Left lung (tissue), 10 donors: ENCODE results near the gene HDLBP. TPM values are rescaled to one million over a fixed set of nuclear protein-coding genes. Genes with fewer than 3 reads are reported as not detected.

ENCODE experiments used
- ATAC-seq: fragments of 200-7000 bp; cut with Tn5 transposase; one replicate; pipeline ENCODE4 v1.9.1; 2020; ENCODE audit warnings: moderate library complexity
- DNase-seq, 4 donors: peaks; one replicate each; pipeline ENCODE4 v3.0.0-alpha.2; 2013 to 2020
- H3K27ac ChIP-seq, 2 donors: fragments of 200-600 bp; sonication (generic) in 1 of 2; one replicate each; pipeline versions ENCODE4 v1.5.0 to v1.8.0; 2020 to 2021
- H3K27me3 ChIP-seq, 2 donors: fragments of 200-600 bp; sonication (generic) in 1 of 2; one replicate each; pipeline versions ENCODE4 v1.5.0 to v1.8.0; 2020 to 2021
- H3K36me3 ChIP-seq, 2 donors: fragments of 200-600 bp; sonication (generic) in 1 of 2; one replicate each; pipeline versions ENCODE4 v1.5.0 to v1.8.0; 2020 to 2021
- H3K4me1 ChIP-seq, 2 donors: fragments of 200-600 bp; one replicate each; pipeline ENCODE4 v1.8.0; 2021
- H3K4me3 ChIP-seq, 2 donors: fragments of 200-600 bp; sonication (generic) in 1 of 2; one replicate each; pipeline versions ENCODE4 v1.5.0 to v1.8.0; 2020 to 2021; ENCODE audit warnings: mild to moderate bottlenecking in 1 of 2
- H3K9me3 ChIP-seq, 2 donors: fragments of 200-600 bp; sonication (generic) in 1 of 2; one replicate each; pipeline versions ENCODE4 v1.5.0 to v1.8.0; 2020 to 2021
- CTCF ChIP-seq, 2 donors: fragments of 200-600 bp; sonication (generic) in 1 of 2; IDR thresholded peaks; one replicate each; pipeline versions ENCODE4 v1.5.0 to v1.8.0; 2021; ENCODE audit warnings: antibody characterized with exemption in 2 of 2
- intact Hi-C, 2 donors: fragments of 100-400 bp; cut with DNase I; formaldehyde crosslinking; loops; one replicate each; pipeline versions ENCODE4 v1.11.2 to v1.14.2; 2022
- polyA plus RNA-seq, 6 donors: library from polyadenylated mRNA; unstranded; fragments of 120-200 nt; gene quantifications; one replicate each; pipeline ENCODE4 v1.2.1, GENCODE V29; 2013; ENCODE audit not compliant: insufficient read length in 6 of 6
- total RNA-seq, 2 donors: library from RNA; stranded (reverse); fragmentation: NEBNext Ultra II Directional; extraction: Animal tissue kit (Norgen Biotek cat#: 25700); gene quantifications; one replicate each; pipeline ENCODE4 v1.2.1, GENCODE V29; 2021
- donor health status: DM: no; HTN: yes; CAD: no.
- donor health status: DM: no; HTN: no; CAD: no.

The HDLBP gene
- total and polyA plus RNA-seq, 8 donors = 369 to 567 (median 401) TPM

GRCh38 chr2:241252778-241253475 is 62.5 kb downstream of the HDLBP start:
- intact Hi-C loops = no loop called here
- no peak overlapping the region for H3K27ac ChIP-seq
- H3K4me1 ChIP-seq = no peaks in the 10 kb centered on the region
- H3K27me3 ChIP-seq = no peaks in the 10 kb centered on the region
- peaks cover 7 to 100% of the 10 kb centered on the region in 2 donors for H3K36me3 ChIP-seq
- DNase-seq (no peak), ATAC-seq (no peak)
- H3K4me3 ChIP-seq = no peak overlapping the region
- no peaks in the 10 kb centered on the region for H3K9me3 ChIP-seq
- no peak for TF ChIP-seq CTCF (IDR thresholded peaks at IDR 0.05)

GRCh38 chr2:241249654-241250053 is 65.8 kb downstream of the HDLBP start:
- Histone ChIP-seq H3K27me3 (no peaks in the 10 kb centered on the region), H3K4me3 (no peak overlapping the region), H3K4me1 (no peaks in the 10 kb centered on the region), H3K36me3 (peaks cover 10 to 100% of the 10 kb centered on the region in 2 donors), H3K27ac (no peak overlapping the region), H3K9me3 (no peaks in the 10 kb centered on the region)
- ATAC-seq = no peak
- no peak for DNase-seq
- no peak for TF ChIP-seq CTCF (IDR thresholded peaks at IDR 0.05)
- intact Hi-C loops = no loop called here

GRCh38 chr2:241248897-241249296 is 66.6 kb downstream of the HDLBP start:
- no peak overlapping the region for H3K27ac ChIP-seq
- peaks cover 12 to 100% of the 10 kb centered on the region in 2 donors for H3K36me3 ChIP-seq
- H3K4me1 ChIP-seq = no peaks in the 10 kb centered on the region
- no peak overlapping the region for H3K4me3 ChIP-seq
- H3K9me3 ChIP-seq = no peaks in the 10 kb centered on the region
- intact Hi-C loops = no loop called here
- ATAC-seq (no peak), DNase-seq (no peak)
- no peaks in the 10 kb centered on the region for H3K27me3 ChIP-seq
- TF ChIP-seq CTCF (IDR thresholded peaks at IDR 0.05) = no peak

GRCh38 chr2:241248289-241248688 is 67.2 kb downstream of the HDLBP start:
- Histone ChIP-seq H3K27ac (no peak overlapping the region), H3K4me3 (no peak overlapping the region), H3K4me1 (no peaks in the 10 kb centered on the region), H3K9me3 (no peaks in the 10 kb centered on the region), H3K36me3 (peaks cover 11 to 100% of the 10 kb centered on the region in 2 donors), H3K27me3 (no peaks in the 10 kb centered on the region)
- intact Hi-C loops = no loop called here
- ATAC-seq (no peak), DNase-seq (no peak)
- no peak for TF ChIP-seq CTCF (IDR thresholded peaks at IDR 0.05)

GRCh38 chr2:241244368-241244767 is 71.1 kb downstream of the HDLBP start:
- H3K27me3 ChIP-seq = no peaks in the 10 kb centered on the region
- H3K36me3 ChIP-seq = peaks cover 5 to 100% of the 10 kb centered on the region in 2 donors

More at GRCh38 chr2:241244368-241244767, 71.1 kb downstream of the HDLBP start:
- DNase-seq (no peak), ATAC-seq (no peak)
- no peak for TF ChIP-seq CTCF (IDR thresholded peaks at IDR 0.05)
- Histone ChIP-seq H3K4me1 (no peaks in the 10 kb centered on the region), H3K4me3 (no peak overlapping the region), H3K9me3 (no peaks in the 10 kb centered on the region), H3K27ac (no peak overlapping the region)
- intact Hi-C loops = no loop called here
